Measurements from ENCODE around the gene B3GNT7.
"Not testable (repeated sequence)": the region's sequence is repeated elsewhere in the genome, so short reads cannot be mapped to it uniquely, and the experiment has no call there.

The B3GNT7 gene

GRCh38 chr2:231399853-231400680 lies 4.6 kb downstream of the B3GNT7 start:
- H3K27ac ChIP-seq (ENCODE audit: low read depth, low read length): no peak overlapping the region
- H3K36me3 ChIP-seq (ENCODE audit: control insufficient read depth in 5 of 5, insufficient read depth in 5 of 5, low read length in 5 of 5): no peaks in the 10 kb centered on the region
- peak overlapping the region in 1 of 5 donors; percentile 10 for H3K9ac ChIP-seq (ENCODE audit: low read length in 5 of 5)
- H3K4me3 ChIP-seq (ENCODE audit: low read depth in 1 of 5, low read length in 5 of 5): peak overlapping the region in 1 of 5 donors; percentile 35
- peaks cover 7 to 12% (median 12%) of the 10 kb centered on the region in 5 donors for H3K27me3 ChIP-seq (ENCODE audit: control insufficient read depth in 5 of 5, insufficient read depth in 4 of 5, low read length in 5 of 5)
- no peaks in the 10 kb centered on the region for H3K9me3 ChIP-seq (ENCODE audit: control insufficient read depth in 5 of 5, low read length in 5 of 5)
- H3K4me1 ChIP-seq (ENCODE audit: control insufficient read depth in 5 of 5, insufficient read depth in 5 of 5, low read length in 5 of 5): peaks cover 0 to 19% (median 10%) of the 10 kb centered on the region in 5 donors

- peaks cover 0 to 15% (median 7%) of the 10 kb centered on the region in 5 donors for H3K4me1 ChIP-seq (ENCODE audit: control insufficient read depth in 5 of 5, insufficient read depth in 5 of 5, low read length in 5 of 5)
- H3K4me3 ChIP-seq (ENCODE audit: low read depth in 1 of 5, low read length in 5 of 5): peak overlapping the region in 1 of 5 donors; percentile 35
- not testable (repeated sequence) for H3K27ac ChIP-seq (ENCODE audit: low read depth, low read length); H3K9ac ChIP-seq (ENCODE audit: low read length in 5 of 5); H3K27me3 ChIP-seq (ENCODE audit: control insufficient read depth in 5 of 5, insufficient read depth in 4 of 5, low read length in 5 of 5); H3K9me3 ChIP-seq (ENCODE audit: control insufficient read depth in 5 of 5, low read length in 5 of 5); H3K36me3 ChIP-seq (ENCODE audit: control insufficient read depth in 5 of 5, insufficient read depth in 5 of 5, low read length in 5 of 5)
These were observed 5.2 kb downstream of the B3GNT7 start for GRCh38 chr2:231400681-231401080.

DNA sequence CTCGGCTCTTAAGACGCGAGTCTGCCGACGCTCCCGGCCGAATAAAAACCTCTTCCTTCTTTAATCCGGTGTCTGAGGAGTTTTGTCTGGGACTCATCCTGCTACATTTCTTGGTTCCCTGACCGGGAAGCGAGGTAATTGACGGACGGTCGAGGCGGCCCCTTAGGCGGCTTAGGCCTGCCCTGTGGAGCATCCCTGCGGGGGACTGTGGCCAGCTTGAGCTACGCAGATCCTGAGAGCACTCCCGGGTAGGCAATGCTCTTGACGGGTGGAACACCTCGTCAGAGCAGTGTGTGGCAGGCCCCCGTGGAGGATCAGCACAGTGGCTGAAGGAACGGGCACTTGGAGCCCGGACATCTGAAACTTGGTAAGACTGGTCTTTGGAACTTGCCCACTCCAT lies 5.6 kb downstream of the B3GNT7 start:
- H3K4me1 ChIP-seq (ENCODE audit: control insufficient read depth in 5 of 5, insufficient read depth in 5 of 5, low read length in 5 of 5): peaks cover 0 to 16% (median 9%) of the 10 kb centered on the region in 5 donors
- H3K27me3 ChIP-seq (ENCODE audit: control insufficient read depth in 5 of 5, insufficient read depth in 4 of 5, low read length in 5 of 5); H3K9ac ChIP-seq (ENCODE audit: low read length in 5 of 5); H3K36me3 ChIP-seq (ENCODE audit: control insufficient read depth in 5 of 5, insufficient read depth in 5 of 5, low read length in 5 of 5); H3K9me3 ChIP-seq (ENCODE audit: control insufficient read depth in 5 of 5, low read length in 5 of 5); H3K4me3 ChIP-seq (ENCODE audit: low read depth in 1 of 5, low read length in 5 of 5); H3K27ac ChIP-seq (ENCODE audit: low read depth, low read length): not testable (repeated sequence)

DNA sequence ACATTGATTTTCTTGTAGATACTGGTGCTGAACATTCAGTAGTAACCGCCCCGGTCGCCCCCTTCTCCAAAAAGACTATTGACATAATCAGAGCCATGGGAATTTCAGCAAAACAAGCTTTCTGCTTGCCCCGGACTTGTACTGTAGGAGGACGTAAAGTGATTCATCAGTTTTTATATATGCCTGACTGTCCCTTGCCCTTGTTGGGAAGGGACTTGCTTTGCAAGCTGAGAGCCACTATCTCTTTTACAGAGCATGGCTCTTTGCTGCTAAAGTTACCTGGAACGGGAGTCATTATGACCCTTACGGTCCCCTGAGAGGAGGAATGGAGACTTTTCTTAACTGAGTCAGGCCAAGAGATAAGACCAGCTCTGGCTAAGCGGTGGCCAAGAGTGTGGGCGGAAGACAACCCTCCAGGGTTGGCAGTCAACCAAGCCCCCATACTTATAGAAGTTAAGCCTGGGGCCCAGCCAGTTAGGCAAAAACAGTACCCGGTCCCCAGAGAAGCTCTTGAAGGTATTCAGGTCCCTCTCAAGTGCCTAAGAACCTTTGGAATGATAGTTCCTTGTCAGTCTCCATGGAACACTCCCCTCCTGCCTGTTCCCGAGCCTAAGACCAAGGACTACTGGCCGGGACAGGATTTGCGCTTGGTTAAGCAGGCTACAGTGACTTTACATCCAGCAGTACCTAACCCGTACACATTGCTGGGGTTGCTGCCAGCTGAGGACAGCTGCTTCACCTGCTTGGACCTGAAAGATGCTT lies 8.1 kb downstream of the B3GNT7 start:
- H3K4me3 ChIP-seq (ENCODE audit: low read depth in 1 of 5, low read length in 5 of 5); H3K9me3 ChIP-seq (ENCODE audit: control insufficient read depth in 5 of 5, low read length in 5 of 5); H3K27me3 ChIP-seq (ENCODE audit: control insufficient read depth in 5 of 5, insufficient read depth in 4 of 5, low read length in 5 of 5); H3K9ac ChIP-seq (ENCODE audit: low read length in 5 of 5); H3K27ac ChIP-seq (ENCODE audit: low read depth, low read length); H3K36me3 ChIP-seq (ENCODE audit: control insufficient read depth in 5 of 5, insufficient read depth in 5 of 5, low read length in 5 of 5): not testable (repeated sequence)
- peaks cover 0 to 16% (median 10%) of the 10 kb centered on the region in 5 donors for H3K4me1 ChIP-seq (ENCODE audit: control insufficient read depth in 5 of 5, insufficient read depth in 5 of 5, low read length in 5 of 5)

DNA sequence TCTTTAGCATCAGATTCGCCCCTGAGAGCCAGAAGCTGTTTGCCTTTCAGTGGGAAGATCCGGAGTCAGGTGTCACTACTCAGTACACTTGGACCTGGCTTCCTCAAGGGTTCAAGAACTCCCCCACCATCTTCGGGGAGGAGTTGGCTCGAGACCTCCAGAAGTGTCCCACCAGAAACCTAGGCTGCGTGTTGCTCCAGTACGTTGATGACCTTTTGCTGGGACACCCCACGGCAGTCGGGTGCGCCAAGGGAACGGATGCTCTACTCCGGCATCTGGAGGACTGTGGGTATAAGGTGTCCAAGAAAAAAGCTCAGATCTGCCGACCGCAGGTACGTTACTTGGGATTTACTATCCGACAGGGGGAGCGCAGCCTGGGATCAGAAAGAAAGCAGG lies 8.7 kb downstream of the B3GNT7 start:
- H3K36me3 ChIP-seq (ENCODE audit: control insufficient read depth in 5 of 5, insufficient read depth in 5 of 5, low read length in 5 of 5); H3K9me3 ChIP-seq (ENCODE audit: control insufficient read depth in 5 of 5, low read length in 5 of 5); H3K4me3 ChIP-seq (ENCODE audit: low read depth in 1 of 5, low read length in 5 of 5); H3K27ac ChIP-seq (ENCODE audit: low read depth, low read length); H3K27me3 ChIP-seq (ENCODE audit: control insufficient read depth in 5 of 5, insufficient read depth in 4 of 5, low read length in 5 of 5); H3K9ac ChIP-seq (ENCODE audit: low read length in 5 of 5): not testable (repeated sequence)
- H3K4me1 ChIP-seq (ENCODE audit: control insufficient read depth in 5 of 5, insufficient read depth in 5 of 5, low read length in 5 of 5): peaks cover 0 to 16% (median 10%) of the 10 kb centered on the region in 5 donors

DNA sequence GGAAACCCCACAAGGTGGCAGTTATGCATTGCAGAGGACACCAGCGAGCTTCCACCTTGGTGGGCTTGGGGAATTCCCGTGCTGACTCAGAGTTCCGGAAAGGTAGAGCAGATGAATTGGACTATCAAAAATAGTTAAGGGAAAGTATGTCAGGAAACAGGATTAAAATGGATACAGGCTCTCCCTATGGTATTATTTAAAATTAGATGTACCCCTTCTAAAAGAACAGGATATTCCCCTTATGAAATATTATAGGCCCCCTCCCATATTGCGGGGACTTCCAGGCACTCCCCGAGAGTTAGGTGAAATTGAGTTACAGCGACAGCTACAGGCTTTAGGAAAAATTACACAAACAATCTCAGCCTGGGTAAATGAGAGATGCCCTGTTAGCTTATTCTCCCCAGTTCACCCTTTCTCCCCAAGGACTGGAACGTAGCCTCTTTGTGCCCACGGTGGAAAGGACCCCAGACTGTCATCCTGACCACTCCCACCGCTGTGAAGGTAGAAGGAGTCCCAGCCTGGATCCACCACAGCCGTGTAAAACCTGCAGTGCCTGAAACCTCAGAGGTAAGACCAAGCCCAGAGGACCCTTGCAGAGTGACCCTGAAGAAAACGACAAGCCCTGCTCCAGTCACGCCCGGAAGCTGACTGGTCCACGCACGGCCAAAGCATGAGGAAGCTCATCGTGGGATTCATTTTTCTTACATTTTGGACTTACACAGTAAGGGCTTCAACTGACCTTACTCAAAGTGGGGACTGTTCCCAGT lies 10.3 kb downstream of the B3GNT7 start:
- not testable (repeated sequence) for H3K9ac ChIP-seq (ENCODE audit: low read length in 5 of 5); H3K4me3 ChIP-seq (ENCODE audit: low read depth in 1 of 5, low read length in 5 of 5); H3K36me3 ChIP-seq (ENCODE audit: control insufficient read depth in 5 of 5, insufficient read depth in 5 of 5, low read length in 5 of 5); H3K9me3 ChIP-seq (ENCODE audit: control insufficient read depth in 5 of 5, low read length in 5 of 5); H3K27me3 ChIP-seq (ENCODE audit: control insufficient read depth in 5 of 5, insufficient read depth in 4 of 5, low read length in 5 of 5); H3K27ac ChIP-seq (ENCODE audit: low read depth, low read length); H3K4me1 ChIP-seq (ENCODE audit: control insufficient read depth in 5 of 5, insufficient read depth in 5 of 5, low read length in 5 of 5)

DNA sequence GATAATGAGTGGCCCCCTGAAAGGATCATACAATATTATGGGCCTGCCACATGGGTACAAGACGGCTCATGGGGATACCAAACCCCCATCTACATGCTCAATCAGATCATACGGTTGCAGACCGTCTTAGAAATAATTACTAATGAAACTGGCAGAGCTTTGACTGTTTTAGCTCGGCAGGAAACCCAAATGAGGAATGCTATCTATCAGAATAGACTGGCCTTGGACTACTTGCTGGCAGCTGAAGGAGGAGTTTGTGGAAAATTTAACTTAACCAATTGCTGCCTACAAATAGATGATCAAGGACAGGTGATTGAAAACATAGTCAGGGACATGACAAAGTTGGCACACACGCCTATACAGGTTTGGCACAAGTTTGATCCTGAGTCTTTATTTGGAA lies 12.2 kb downstream of the B3GNT7 start:
- Histone ChIP-seq H3K9me3 (ENCODE audit: control insufficient read depth in 5 of 5, low read length in 5 of 5) (peaks cover 3 to 11% (median 9%) of the 10 kb centered on the region in 5 donors), H3K4me1 (ENCODE audit: control insufficient read depth in 5 of 5, insufficient read depth in 5 of 5, low read length in 5 of 5) (peaks cover 0 to 18% (median 14%) of the 10 kb centered on the region in 5 donors)
- H3K36me3 ChIP-seq (ENCODE audit: control insufficient read depth in 5 of 5, insufficient read depth in 5 of 5, low read length in 5 of 5); H3K27ac ChIP-seq (ENCODE audit: low read depth, low read length); H3K9ac ChIP-seq (ENCODE audit: low read length in 5 of 5); H3K4me3 ChIP-seq (ENCODE audit: low read depth in 1 of 5, low read length in 5 of 5); H3K27me3 ChIP-seq (ENCODE audit: control insufficient read depth in 5 of 5, insufficient read depth in 4 of 5, low read length in 5 of 5): not testable (repeated sequence)

GRCh38 chr2:231408304-231408703 lies 12.8 kb downstream of the B3GNT7 start:
- H3K27me3 ChIP-seq (ENCODE audit: control insufficient read depth in 5 of 5, insufficient read depth in 4 of 5, low read length in 5 of 5); H3K4me3 ChIP-seq (ENCODE audit: low read depth in 1 of 5, low read length in 5 of 5); H3K27ac ChIP-seq (ENCODE audit: low read depth, low read length); H3K9ac ChIP-seq (ENCODE audit: low read length in 5 of 5); H3K36me3 ChIP-seq (ENCODE audit: control insufficient read depth in 5 of 5, insufficient read depth in 5 of 5, low read length in 5 of 5): not testable (repeated sequence)
- Histone ChIP-seq H3K4me1 (ENCODE audit: control insufficient read depth in 5 of 5, insufficient read depth in 5 of 5, low read length in 5 of 5) (peaks cover 0 to 20% (median 15%) of the 10 kb centered on the region in 5 donors), H3K9me3 (ENCODE audit: control insufficient read depth in 5 of 5, low read length in 5 of 5) (peaks cover 3 to 11% (median 9%) of the 10 kb centered on the region in 5 donors)

- Histone ChIP-seq H3K4me1 (ENCODE audit: control insufficient read depth in 5 of 5, insufficient read depth in 5 of 5, low read length in 5 of 5) (peaks cover 0 to 20% (median 15%) of the 10 kb centered on the region in 5 donors), H3K27ac (ENCODE audit: low read depth, low read length) (no peak overlapping the region), H3K27me3 (ENCODE audit: control insufficient read depth in 5 of 5, insufficient read depth in 4 of 5, low read length in 5 of 5) (peaks cover 0 to 17% (median 2%) of the 10 kb centered on the region in 5 donors), H3K4me3 (ENCODE audit: low read depth in 1 of 5, low read length in 5 of 5) (no peak overlapping the region), H3K9ac (ENCODE audit: low read length in 5 of 5) (no peak overlapping the region), H3K9me3 (ENCODE audit: control insufficient read depth in 5 of 5, low read length in 5 of 5) (peaks cover 3 to 11% (median 9%) of the 10 kb centered on the region in 5 donors), H3K36me3 (ENCODE audit: control insufficient read depth in 5 of 5, insufficient read depth in 5 of 5, low read length in 5 of 5) (no peaks in the 10 kb centered on the region)
These were observed 14.3 kb downstream of the B3GNT7 start for GRCh38 chr2:231409776-231410175.
